Activated naive CD4-positive, alpha-beta T cell treated with anti-CD3 and anti-CD28 coated beads, Interleukin-2, amount 50 U/mL, for 16 hours (primary cell): ENCODE data around the gene ARVCF.
A peak's percentile ranks its signal among the peaks of the same experiment; 100 is the strongest.

Experiments
- DNase-seq: peaks from one replicate; pipeline ENCODE4 v3.0.0-alpha.2; 2020

Gene ARVCF

DNA sequence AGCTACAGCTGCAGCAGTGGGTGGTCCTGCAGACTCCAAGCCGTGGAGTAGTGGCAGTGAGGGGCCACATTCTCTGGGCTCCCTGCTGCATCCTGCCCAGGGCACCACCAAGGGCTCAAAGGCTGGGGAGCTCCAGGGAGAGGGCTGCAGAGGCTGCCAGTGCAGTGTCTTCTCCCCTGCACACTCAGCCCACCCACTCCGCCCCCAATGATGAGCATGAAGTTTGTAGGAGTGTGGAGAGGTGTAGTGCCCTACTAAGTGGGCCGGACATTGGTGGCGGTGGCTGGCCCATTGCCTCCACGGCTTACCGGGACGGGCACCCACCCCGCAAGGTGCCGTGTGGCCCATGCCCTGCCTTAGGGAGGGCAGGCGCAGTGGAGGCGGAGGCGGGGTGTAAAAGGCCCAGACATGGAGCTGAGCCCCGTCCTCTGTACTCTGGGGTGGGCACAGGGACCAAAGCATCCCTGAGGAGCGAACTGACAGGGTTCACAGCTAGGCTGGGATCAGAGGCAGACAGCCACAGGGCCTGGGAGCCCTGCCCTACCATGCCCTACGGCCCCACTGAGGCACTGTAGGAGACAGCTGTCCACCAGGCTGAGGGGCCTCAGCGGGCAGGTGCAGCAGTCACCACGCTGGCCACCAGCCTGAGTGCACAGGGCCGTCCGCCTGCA is 18.9 kb downstream of the ARVCF start:
- no peak for DNase-seq

DNA sequence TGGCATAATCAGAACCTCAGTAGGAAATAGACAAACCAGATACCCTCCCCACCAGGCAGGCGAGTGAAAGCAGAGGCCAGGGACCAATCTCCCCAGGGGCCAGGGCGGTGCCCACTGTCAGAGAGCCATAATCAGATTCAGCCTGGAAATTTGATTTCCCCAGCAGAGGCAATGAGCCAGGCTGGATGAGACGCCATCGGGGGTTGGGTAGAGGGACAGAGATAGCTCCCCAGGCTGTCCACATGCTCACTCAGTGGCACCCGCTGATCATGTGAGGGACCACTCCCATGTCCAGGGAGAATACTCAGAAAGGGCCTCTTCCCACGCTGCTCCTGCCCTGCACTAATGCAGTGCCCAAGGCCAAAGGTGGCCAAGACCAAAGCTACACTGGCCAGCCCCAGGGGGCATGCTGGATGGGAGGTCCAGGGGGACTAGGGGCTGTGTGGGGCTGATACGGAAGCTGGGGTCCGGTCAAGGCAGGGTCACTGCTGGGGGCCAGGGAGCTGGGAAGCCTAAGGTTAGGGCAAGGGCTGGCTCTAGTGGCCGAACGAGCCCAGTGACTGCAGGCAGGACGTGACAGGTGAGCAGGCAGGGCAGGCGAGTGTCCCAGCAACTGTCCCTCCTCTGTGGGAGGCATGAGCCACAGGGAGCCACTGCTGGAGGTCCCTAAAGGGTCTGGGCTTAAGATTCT is 19.8 kb downstream of the ARVCF start:
- no peak for DNase-seq

DNA sequence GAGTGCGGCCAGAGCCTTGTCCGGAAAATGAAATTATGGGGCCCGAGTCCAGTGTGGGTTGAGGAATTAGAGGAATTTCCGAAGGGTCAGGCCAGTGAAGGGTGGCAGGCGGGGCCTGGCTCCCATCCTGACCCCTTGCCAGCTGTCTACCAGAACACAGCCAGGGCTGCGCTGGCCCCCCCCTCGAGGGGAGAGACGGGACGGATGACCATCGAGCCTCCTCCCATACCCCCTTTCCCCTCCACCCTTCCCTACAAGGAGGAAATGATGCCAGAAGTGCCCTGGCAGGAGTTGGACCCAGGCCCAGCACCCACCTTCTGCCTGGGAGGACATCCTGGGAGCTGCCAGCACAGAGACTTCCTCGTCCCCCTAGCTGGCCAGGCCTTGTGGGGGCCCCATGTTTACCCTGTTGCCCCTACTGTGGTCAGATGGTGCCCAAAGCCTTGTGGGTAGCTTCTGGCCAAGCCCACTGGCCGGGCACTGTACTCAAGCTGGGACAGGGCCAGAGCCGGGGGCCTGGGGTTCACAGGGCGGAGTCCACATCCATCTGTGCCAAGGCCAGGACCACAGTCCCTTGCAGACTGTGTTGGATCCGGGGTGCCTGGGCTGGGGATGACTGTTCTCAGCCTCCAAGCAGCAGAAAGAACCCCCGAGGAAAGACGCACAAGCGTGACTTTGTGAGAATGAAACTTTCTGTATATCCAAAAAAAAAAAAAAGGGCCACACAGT is 20.8 kb downstream of the ARVCF start:
- no peak for DNase-seq

DNA sequence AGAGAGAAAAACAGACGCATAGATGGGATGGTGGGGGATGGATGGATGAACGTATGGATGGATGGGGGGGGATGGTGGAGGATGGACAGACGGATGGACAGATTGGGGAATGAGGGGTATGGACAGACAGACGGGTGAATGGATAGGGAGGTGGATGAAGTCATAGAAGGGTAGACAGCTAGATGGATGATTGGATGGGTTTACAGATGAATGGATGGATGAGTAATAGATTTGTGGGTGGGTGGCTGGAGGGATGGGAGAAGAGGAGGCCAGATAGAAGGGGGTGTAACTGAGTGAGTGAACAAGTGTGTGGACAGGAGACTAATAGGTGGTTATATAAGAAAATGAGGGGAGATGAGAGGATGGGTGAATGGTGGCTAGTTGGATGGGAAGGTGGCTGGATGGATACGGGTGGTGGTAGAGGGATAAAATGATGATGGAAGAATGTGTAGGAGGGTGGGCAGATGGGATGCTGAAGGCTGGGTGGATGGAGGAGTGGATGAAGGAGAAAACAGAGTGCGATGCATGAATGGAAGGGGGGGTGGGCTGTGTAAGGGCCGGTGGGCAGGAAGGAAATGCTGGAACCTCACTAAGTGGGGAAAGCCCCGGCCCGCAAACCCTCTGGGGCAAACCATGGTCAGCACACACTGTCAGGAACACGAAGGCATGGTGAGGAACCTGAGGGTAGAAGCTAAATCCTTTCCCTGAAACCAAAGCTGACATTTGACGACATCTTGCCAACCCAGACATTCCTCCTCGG is 21.6 kb downstream of the ARVCF start:
- DNase-seq = no peak

DNA sequence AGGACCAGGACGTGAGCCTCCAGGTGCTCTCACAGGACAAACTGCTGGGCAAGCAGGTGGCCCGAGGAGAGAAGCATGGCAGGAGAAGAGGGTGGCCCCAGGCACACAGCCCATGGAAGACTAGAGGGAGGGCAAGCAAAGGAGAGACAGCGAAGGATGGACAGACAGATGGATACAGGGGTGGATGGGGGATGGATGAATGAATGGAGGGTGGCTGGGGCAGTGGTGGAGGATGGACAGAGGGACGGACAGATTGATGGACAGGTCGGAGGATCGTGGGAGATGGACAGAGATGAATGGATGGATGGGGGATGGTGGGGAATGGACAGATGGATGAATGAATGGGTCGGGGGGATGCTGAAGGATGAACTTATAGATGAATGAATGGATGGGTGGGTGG is 22.7 kb downstream of the ARVCF start:
- DNase-seq = no peak

DNA sequence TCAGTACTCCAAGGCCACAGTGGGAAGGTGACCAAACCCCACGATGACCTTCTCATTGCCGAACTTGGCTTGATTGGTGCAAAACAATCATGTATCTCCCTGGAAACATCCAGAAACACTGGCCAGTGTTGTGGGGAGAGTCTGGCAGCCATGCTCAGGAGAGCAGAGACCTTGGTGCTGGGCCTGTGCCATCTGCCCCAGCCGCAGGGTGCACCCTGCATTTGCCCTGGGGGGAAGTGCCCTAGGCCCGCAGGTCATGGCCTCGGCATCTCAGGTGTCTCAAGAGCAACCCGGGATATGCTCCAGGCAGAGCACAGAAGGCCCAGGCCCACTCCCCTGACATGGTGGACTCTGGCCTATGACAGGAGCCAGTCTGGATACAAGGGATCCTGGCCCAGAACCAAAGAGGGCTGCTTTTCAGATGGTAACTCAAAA is 23.7 kb downstream of the ARVCF start:
- DNase-seq = no peak

DNA sequence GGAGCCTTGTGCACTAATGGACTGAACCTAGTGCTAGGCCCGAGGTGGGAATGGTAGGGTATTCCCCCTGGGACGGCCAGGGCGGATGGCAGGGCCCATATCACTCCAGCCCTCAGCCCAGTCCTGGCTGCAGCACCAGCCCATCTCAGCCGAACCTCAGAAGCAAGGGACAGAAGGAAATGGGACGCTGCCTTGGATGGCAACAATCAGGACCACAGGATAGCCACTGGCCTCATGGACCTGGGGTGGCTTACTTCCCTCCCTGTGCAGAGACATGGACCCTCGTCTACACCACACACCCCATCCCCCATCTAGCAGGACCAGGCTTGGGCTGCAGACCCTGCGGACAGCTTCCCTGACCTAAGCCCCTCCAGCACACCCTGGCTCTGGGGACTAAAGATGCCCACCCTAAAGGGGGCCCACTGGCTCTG is 24.1 kb downstream of the ARVCF start:
- DNase-seq = no peak

DNA sequence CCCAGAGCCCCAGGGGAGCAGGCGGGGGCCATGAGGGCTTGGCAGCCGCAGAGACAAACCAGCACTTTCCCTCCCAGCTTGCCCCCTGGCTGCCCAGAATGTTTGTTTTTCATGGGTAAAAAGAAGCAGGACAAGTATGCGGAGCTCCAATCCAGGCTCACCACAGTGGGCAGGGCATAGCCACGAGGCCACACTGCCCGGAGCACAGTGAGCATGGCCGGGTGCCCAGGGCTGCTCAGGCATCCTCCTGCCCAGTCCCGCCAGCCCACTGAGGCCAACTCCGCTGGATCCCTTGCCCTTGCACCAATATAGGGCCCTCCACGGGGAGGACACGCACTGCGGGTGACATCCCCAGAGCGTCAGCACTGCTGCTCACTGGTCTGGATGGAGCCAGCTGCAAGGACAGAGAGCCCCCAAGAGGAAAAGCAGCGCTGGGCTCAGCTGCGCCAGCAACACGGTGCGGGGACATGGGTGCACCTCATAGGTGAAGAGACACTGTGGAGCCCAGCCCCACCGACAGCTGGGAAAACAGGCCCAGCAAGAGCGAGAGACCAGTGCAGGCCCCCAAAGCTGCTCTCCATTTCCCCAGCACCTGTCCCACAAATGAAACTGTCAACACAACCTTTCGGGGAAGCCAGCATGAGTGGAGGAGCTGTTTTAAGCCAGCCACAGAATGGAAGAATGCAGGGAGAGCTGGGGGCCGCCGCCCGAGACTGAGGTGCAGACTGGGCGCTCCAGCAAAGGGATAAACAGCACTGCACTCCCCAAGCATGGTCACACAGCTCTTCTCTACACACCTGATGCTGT is 24.8 kb downstream of the ARVCF start:
- no peak for DNase-seq

DNA sequence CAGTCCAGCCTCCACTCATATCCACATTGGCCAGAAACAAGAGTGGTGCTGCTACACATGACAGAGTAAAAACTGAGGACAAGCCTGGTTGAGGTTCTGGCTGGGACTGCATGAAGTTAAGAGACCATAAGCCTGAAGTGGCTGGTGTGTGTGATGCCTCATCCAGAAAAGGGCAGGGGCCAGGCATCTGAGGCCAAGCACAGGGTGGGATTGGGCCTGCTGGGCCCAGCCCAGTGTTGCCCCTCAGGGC is 25.3 kb downstream of the ARVCF start:
- no peak for DNase-seq

DNA sequence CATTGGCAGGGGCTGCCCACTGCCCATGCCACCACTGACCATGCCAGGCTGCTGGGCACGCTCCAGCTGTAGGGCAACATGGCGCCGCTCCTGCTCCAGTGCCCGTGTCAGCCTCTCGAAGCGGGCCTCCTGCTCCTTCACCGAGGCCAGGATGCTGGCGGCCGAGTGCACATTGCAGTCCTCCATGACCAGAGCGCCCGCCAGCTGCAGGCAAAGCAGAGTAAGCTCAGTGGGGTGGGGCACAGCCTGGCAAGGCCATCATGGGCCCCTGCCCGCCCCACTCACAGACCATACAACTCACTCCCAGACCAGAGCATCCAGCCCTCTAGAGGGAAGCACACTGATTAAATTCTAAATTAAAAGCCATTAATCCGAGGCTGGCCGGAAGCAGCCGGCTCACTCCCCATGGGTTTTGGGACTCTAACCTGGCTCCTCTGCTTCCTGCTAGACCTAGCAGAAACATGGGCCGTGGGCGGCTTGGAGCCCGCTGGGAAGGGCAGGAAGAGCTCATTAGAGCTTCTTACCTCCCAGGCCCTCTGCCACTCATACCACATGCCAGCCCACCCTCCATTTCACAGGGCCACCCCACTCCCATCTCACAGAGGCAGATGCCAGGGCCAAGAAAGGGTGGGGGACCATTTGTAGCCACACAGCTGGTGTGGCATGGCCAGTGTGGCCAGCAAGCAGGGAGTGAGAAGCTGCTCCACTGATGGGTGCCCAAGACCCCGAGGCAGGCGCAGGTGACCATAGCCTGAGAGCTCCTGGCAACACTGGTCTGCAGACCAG is 25.8 kb downstream of the ARVCF start:
- no peak for DNase-seq

DNA sequence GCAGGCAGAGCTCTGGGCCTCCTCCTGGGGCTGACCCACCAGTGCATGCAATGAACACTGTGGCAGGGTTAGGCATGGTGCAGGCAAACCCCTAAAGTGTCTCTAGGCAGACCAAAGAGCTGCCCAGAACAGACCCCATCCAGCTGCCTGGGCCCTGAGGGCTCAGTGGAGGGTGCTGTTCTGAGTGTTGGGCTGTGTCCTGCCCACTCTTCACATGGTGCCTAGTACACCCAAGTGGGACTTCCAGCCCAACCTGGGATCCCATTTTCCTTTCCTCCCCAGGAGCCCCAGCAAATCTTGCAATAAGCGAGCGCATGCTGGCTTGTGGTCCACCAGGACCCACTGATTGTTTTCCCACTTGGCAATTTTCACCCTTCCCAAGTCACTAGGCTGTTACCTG is 26.4 kb downstream of the ARVCF start:
- no peak for DNase-seq

DNA sequence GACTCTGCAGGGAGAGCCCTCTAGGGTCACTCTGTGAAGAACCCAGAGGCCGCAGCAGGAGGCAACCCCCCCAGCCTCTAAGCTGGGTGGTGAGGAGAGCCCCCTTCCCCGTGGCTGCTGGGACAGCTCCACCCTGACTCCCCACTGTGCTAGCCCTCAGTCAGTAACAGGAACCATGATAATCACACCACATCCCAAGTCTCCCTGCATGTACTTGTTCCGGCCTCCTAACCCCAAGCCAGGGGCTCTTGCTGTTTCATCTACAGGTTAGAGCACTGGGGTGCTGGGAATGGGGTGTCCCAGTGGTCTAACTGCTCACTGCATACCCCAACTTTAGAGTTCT is 26.9 kb downstream of the ARVCF start:
- DNase-seq = no peak

DNA sequence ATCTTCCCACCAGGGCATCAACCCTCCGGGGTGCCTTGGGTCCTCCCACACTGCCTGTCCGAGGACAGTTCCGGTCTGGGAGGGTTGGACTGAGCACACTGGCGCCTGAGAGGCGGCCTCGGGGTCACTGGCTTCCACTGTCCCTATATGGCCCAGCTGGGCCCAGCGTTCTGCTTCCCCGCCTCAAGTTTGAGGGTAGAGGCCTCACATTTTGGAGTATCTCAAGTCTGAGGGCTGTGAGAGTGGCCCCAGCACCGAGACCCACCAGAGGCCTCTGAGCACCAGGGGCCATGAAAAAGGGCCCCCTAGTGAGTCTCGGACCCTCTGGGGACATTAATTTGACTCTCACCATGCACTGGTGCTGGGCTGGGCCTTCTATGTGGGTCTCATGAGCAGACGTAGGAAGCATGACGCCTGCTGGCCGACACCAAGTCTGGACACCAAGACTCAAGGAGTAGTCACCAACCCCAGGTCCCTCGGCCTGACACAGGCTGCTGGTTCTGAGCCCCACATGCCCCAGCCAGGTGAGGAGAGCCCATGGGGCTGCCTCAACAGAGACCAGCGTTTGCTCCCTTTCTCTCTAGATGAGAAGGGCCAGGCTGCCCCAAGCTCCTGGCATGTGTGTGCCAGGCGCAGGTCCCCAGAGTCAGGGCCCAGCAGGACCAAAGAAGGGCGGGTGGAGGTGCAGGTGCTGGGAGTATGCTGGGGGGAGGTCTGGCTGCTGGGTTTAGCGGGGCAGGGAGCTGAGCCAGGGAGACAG is 27.5 kb downstream of the ARVCF start:
- DNase-seq = no peak

DNA sequence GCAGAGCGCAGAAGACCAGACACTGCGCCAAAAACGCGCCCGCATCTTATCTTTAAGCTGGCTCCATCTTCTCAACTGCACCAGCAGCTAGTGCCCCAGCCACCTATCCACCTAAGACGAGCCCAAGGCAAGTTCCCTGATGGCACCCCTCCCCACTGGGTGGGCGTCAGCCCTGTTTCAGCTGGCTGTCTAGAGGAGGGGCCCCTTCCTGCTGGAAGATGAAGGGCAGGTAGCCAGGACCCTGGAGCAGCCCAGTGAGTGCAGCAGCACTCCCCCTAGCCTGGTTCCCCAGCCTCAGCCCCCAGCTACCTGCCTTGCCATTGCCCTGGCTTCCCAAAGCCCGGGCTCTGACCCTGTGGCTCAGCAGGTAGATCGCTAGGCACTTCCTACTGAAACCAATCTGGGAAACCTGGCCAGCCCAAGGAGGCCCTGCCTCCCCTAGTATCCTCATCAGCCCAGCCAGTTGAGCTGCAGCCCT is 28.3 kb downstream of the ARVCF start:
- no peak for DNase-seq

DNA sequence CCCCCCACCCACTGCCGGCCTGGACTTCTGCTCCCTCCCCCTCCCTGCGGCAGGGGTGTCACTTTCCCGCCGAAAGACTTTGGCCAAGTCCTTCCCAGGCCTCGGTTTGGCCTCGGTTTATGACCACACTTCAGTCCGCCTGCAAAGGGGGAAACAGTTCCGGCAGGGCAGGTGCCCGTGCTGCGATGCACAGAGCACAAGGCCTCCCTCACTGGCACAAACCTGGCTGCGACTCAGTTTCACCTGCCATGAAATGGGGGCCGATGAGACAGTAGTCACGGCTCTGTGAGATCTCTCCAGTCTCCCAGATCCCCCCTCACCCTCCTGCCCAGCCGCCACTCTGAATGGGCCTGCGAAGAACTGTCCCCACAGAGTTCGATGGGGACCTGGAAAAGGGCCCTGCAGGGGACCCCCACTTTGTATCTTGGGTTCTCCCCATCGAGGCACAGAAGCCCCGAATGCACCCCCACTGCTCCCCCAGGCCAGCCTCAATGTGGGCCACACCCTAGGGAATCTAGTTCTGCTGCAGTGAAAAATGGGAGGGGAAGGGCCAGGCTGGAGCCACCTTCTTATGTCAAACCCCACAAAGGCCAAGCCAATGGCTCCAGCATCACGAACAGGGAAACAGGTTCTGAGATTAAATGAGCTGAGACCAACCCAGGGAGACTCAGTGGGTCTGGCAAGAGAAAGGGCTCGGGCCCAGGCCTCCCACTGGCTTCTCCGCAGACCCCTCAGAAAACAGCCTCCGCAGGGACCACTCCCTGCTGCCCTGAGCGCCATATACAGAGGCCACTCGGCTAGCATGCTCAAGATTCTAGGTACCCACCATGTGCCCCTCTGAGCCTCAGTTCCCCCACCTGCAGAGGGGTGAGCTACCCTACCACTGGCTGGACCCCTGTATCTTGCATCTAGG is 29.0 kb downstream of the ARVCF start:
- DNase-seq = no peak

DNA sequence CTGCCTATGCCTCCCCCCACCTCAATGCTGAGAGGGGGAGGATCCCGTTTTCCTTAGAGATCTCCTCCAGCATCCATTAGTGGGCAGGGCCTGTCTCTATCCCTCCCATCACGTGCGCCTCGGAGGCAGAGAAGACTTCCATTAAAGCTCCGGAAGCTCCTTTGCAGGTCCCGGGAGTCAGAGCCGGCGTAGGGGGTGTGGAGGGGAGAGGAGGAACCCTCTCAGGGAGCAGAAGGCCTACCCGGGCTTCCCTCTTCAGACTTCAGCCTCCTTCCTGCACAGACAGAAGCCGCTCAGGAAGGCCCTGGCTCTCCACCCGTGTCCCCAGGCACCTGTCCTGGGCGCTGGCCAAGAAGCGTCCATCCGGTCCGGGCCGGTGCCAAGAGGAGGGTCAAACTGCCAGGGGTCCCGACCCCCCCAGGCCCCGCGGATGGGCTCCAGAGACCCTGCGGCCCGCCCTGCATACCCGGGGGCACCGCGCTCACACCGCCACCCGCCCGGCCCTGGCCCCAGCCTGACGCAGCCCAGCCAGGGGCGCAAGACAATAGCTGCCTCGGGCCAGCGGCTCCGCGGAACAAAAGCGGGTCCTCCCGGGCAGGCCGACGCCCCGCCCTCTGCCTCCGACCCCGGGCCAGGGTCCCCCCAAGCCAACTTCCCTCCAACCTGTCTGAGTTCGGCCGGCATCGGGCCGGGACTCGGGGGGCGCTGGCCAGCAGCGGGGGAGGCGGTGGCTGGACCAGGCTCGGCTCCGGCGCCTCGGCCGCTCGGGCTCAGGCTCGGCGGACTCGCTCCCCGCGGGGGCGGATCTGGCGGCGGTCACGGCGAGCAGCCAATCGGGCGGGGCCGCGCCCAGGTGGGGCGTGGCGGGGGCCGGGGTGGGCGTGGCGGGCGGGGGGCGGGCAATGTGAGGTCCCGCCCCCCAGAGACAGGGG is 29.9 kb downstream of the ARVCF start:
- DNase-seq = peak; percentile 61

DNA sequence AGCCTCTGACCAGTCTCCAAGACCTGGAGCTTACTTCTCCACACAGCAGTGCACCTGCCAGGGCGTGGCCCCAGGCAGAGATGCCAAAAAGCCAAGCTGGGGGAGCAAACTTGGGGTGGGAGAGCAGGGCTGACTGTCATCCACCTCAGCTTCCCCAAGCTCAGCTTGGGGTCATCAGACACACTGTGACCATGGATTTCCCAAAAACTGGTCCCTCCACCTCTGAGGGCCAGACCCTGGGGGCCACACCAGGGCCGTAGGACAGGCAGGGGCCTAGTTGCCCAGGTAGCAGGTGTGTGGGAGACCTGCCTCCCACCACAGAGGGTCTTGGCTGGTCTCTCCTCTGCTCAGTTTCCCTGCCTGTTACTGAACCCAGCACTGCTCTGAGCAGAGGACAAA is 30.6 kb downstream of the ARVCF start:
- no peak for DNase-seq

DNA sequence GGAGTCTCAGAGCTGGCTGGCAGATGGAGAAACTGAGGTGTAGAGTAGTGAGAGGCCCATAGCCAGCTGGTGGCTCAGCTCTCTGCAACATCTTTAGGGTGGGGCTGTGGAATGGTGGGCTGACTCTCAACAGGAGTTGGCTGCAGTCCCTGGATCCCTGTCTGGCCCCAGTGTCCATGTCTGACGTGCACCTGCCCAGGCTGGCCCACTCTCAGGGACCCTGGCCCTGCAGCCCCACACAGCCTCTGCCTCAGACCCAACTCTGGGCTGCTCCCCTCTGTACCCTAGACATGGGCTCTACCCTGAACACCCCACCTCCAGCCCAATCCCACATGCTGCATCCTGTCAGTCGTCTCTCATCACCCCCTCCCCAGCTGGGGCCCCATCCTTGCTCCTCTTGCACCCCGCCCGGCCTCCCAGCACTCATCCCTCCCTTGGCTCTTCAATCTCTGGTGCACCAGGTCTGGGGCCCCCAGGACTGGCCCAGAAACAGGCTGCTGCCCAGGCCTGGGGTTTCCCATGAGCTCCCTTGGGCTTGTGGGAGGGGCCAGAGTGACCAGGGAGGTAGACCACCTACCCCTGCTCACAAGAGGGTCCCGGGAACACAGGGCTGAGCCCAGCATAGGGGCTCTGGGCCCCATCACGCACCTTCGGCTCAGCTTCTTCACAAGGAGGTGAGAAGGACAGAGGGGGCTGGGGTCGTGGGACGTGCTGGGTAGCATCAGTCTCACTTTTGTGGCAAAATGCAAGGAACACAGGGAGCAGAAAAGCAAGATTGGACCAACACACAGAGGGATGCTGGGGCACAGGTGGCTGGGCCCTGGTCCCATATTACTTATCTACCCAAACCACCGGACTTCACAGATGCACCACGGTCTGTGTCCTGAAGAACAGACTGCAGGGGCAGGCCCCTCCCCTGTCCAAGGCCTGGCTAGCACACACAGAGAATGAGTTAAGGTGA is 31.5 kb downstream of the ARVCF start:
- no peak for DNase-seq
